ENCODE data around the gene FOXP1.
"Not testable (repeated sequence)": the region's sequence is repeated elsewhere in the genome, so short reads cannot be mapped to it uniquely, and the experiment has no call there.

Gene FOXP1

GRCh38 chr3:71526448-71526847 lies 57.1 kb downstream of the FOXP1 start:
- DNase-seq, result not testable (repeated sequence)

GRCh38 chr3:71525391-71525790 lies 58.1 kb downstream of the FOXP1 start:
- DNase-seq, result no peak

GRCh38 chr3:71524672-71525071 lies 58.9 kb downstream of the FOXP1 start:
- no peak for DNase-seq

- DNase-seq, result peak; percentile 73
Measured at GRCh38 chr3:71523628-71524027, 59.9 kb downstream of the FOXP1 start.

GRCh38 chr3:71521940-71522876 lies 61.3 kb downstream of the FOXP1 start:
- DNase-seq, result no peak

- no peak for DNase-seq
Measured at GRCh38 chr3:71521021-71521352, 62.5 kb downstream of the FOXP1 start.

GRCh38 chr3:71520161-71521020 lies 63.1 kb downstream of the FOXP1 start:
- DNase-seq, result peak; percentile 81

GRCh38 chr3:71518089-71518488 lies 65.4 kb downstream of the FOXP1 start:
- DNase-seq, result no peak

GRCh38 chr3:71517271-71517791 lies 66.2 kb downstream of the FOXP1 start:
- DNase-seq, result no peak

- DNase-seq, result no peak
Measured at GRCh38 chr3:71515636-71516365, 67.7 kb downstream of the FOXP1 start.

- no peak for DNase-seq
Measured at GRCh38 chr3:71514621-71515020, 68.9 kb downstream of the FOXP1 start.

GRCh38 chr3:71513515-71513914 lies 70.0 kb downstream of the FOXP1 start:
- no peak for DNase-seq

GRCh38 chr3:71513081-71513480 lies 70.4 kb downstream of the FOXP1 start:
- no peak for DNase-seq

GRCh38 chr3:71512544-71512943 lies 71.0 kb downstream of the FOXP1 start:
- no peak for DNase-seq

- DNase-seq, result no peak
Measured at GRCh38 chr3:71512000-71512399, 71.5 kb downstream of the FOXP1 start.

GRCh38 chr3:71511446-71511845 lies 72.1 kb downstream of the FOXP1 start:
- no peak for DNase-seq

- peak; percentile 98 for DNase-seq
Measured at GRCh38 chr3:71511037-71511436, 72.5 kb downstream of the FOXP1 start.

GRCh38 chr3:71510510-71510909 lies 73.0 kb downstream of the FOXP1 start:
- peak; percentile 75 for DNase-seq

GRCh38 chr3:71509066-71509465 lies 74.5 kb downstream of the FOXP1 start:
- peak; percentile 71 for DNase-seq

GRCh38 chr3:71505767-71506350 lies 77.7 kb downstream of the FOXP1 start:
- no peak for DNase-seq

- DNase-seq, result peak; percentile 96
Measured at GRCh38 chr3:71504250-71505036, 79.1 kb downstream of the FOXP1 start.
